Left forelimb (tissue), 1 donor: ENCODE measurements around the gene SESN3.
A peak's percentile ranks its signal among the peaks of the same experiment; 100 is the strongest.
"Not testable (repeated sequence)": the region's sequence is repeated elsewhere in the genome, so short reads cannot be mapped to it uniquely, and the experiment has no call there.

Experiments
- DNase-seq: peaks from one replicate; pipeline ENCODE4 v3.0.0-alpha.2; 2018; ENCODE audit warnings: low spot score

The SESN3 gene

GRCh38 chr11:95152876-95153856 is 77.8 kb downstream of the SESN3 start:
- DNase-seq = no peak

- DNase-seq = peak; percentile 92
Observed at GRCh38 chr11:95150956-95151684, 79.9 kb downstream of the SESN3 start.

GRCh38 chr11:95149651-95150364 is 81.2 kb downstream of the SESN3 start:
- no peak for DNase-seq

GRCh38 chr11:95148938-95149337 is 82.1 kb downstream of the SESN3 start:
- DNase-seq = no peak

GRCh38 chr11:95148406-95148805 is 82.6 kb downstream of the SESN3 start:
- DNase-seq = no peak

- no peak for DNase-seq
Observed at GRCh38 chr11:95147364-95147905, 83.6 kb downstream of the SESN3 start.

GRCh38 chr11:95145430-95146060 is 85.5 kb downstream of the SESN3 start:
- DNase-seq = no peak

DNA sequence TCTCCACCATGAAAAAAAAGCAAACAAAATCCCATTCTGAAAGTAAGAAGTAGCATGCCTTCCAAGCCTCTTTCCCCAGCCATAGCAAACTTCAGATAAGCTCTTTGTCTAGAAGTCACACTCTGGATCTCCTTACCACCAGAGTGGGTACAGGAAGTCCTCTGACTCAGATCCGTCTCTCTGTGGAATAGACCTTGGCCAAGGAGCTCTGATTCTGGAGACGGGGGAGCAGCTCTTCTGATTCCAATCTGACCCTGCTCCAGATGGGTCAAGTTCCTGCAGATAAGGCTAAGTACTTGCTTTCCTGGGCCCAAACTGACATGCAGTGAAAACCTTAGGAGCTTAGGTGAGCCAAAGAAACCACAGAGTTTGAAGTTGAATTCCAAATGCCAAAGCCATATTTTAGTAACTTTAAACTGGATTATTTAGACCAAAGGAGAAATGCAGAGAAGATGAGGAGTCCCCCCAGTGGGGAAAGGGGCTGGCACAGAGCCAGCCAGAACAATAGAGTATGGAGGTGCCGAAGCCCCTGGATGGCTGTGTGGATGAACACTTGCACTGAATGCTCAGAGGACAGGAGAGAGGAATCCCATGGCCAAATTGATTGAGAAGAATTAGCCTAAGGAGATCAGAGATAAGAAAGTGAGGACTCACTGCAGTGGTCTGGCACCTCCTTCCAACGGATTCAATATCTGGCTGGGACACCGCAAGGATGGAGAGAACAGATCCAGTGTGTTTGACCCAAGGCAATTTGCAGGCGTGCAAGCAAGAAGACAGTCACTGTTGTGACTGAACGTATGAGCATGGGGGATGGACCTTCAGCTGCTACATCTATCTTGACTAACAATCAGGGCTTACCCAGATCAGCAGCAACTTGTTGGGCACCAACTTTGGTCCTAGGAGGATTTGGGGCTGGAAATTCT is 86.4 kb downstream of the SESN3 start:
- DNase-seq = no peak

DNA sequence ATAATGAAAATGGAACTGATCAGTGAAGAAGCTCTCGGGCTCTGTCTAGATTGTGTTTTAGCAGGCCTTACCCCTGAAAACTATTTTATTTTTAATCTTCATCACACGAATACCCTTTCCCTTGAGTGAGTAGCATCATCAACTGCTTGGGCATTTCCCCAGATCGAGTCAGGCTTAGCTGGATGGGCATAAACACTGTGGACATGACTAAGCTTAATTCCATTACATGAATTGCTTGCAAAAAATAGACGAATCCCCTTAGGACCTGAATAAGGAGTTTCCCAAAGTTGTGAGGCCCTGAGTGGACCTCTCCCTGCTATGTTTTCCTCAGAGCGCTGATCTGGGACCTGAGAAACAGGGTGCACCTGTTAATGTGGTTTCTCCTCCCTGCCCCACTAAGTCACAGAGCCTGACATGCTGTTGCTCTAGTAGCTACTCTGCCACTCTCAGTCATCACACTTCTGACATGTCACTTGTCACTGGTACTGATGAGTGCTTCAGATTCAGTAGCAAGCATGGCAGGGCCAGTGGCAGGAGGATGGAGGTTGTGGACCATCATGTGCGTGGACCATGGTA is 87.8 kb downstream of the SESN3 start:
- no peak for DNase-seq

GRCh38 chr11:95142431-95142830 is 88.6 kb downstream of the SESN3 start:
- DNase-seq = no peak

- DNase-seq = no peak
Observed at GRCh38 chr11:95140397-95141033, 90.5 kb downstream of the SESN3 start.

- DNase-seq = no peak
Observed at GRCh38 chr11:95138448-95138847, 92.6 kb downstream of the SESN3 start.

- no peak for DNase-seq
Observed at GRCh38 chr11:95137299-95137698, 93.7 kb downstream of the SESN3 start.

DNA sequence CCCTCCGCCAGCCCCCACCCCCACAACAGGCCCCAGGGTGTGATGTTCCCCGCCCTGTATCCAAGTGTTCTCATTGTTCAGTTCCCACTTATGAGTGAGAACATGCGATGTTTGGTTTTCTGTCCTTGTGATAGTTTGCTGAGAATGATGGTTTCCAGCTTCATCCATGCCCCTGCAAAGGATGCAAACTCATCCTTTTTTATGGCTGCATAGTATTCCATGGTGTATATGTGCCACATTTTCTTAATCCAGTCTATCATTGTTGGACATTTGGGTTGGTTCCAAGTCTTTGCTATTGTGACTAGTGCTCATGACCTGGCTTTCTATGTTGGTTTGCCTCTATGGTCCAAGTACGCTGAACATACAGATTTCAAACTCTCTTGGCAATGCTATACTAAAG is 94.3 kb downstream of the SESN3 start:
- not testable (repeated sequence) for DNase-seq

DNA sequence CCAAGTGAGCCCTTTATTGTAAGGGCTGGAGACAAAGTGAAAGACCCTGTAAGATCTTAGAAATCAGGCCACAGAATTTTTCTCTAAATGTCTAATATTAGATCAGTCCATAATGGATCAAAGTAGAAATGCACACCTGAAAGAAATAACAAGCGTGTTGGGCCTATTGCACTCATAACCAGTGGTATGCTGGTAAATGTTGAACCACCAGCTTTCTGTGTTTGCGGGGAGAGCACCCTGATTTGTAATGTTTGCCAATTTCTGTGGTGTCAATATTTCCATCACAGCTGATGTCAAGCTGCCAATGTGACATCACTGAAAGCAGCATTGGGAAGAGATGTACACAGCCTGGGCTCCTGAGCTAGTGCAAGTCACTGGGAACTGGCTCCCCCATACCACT is 95.1 kb downstream of the SESN3 start:
- DNase-seq = no peak

DNA sequence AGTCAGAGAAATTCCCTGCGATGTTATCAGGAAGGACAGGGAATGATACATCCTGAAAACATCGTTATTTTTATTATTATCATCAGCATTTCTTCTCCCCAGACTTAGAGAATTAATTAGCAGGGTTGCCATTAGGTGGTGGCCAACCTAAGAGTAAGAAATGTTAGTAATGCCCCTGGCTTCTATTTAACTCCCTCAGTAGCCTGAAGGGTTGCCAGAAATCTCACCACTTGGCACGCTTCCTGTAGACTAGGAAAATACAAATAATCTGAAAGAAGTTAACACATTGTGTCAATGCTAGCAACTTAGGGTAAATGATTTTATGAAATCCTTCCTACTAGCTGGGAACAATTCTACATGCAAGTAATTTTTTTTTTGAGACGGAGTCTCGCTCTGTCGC is 95.8 kb downstream of the SESN3 start:
- no peak for DNase-seq

DNA sequence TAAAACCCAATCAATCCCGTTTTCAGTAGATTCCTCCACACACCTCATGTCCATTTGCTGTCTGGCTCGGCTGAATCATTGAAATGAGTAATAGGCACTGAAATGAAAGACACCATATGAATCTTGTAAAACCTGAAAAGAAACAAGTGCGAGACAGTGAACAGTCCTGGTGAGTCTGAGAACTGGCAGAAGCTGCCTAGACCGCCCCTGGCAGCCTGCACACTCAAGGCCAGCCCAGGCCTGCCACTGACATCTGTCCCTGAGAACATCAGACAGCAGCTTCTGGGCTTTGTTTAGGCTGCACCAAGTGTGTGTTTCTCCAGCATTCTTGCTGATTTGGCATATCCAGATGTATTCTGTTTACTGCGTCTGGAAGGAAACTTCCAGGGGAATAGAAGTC is 96.5 kb downstream of the SESN3 start:
- DNase-seq = no peak

DNA sequence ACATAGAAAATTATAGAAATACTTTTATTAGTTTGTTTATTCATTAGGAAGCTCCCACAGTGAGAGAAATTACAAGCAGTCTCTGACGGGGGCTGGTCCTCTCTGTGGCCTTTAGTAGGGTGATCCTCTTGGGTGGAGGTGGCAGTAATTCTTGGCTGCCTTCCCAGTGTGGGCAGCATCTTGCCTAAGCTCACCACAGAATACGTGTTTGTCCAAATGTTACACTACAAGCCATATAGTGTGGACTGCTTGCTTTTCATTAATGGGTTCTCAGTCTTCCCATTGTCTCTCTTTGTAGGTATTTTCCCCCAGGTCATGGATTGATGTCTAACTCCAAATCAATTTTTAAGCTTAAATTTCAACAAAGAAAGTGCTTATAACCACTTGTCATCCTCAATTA is 98.0 kb downstream of the SESN3 start:
- no peak for DNase-seq

- no peak for DNase-seq
Observed at GRCh38 chr11:95128602-95129001, 102.4 kb downstream of the SESN3 start.

DNA sequence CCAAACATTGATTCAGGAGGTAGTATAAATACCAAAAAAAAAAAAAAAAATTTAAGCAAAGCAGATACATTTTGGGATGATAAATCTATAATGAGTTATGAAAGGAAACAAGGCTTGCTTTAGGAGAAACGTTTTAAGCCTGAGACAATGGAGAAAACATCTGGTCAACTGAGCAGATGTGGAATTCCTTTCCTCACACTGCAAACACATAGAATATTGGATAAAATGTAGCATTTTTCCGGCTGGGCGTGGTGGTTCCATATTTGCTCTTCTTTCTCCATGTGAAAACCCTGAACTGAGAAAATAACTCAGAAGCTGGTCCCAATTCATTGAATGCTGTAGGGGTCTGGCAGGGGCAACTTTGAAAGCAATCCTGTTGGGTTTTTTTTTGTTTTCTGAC is 107.4 kb downstream of the SESN3 start:
- DNase-seq = no peak
